ENCODE results near the gene SLC9A2. TPM values are rescaled to one million over a fixed set of nuclear protein-coding genes. Genes with fewer than 3 reads are reported as not detected.

The SLC9A2 gene
- total and polyA plus RNA-seq, 2 of the 13 experiments (the other 11 are each of a cell fraction or from before 2014, with no cell fraction given): 0.02 TPM; not detected in 1

DNA sequence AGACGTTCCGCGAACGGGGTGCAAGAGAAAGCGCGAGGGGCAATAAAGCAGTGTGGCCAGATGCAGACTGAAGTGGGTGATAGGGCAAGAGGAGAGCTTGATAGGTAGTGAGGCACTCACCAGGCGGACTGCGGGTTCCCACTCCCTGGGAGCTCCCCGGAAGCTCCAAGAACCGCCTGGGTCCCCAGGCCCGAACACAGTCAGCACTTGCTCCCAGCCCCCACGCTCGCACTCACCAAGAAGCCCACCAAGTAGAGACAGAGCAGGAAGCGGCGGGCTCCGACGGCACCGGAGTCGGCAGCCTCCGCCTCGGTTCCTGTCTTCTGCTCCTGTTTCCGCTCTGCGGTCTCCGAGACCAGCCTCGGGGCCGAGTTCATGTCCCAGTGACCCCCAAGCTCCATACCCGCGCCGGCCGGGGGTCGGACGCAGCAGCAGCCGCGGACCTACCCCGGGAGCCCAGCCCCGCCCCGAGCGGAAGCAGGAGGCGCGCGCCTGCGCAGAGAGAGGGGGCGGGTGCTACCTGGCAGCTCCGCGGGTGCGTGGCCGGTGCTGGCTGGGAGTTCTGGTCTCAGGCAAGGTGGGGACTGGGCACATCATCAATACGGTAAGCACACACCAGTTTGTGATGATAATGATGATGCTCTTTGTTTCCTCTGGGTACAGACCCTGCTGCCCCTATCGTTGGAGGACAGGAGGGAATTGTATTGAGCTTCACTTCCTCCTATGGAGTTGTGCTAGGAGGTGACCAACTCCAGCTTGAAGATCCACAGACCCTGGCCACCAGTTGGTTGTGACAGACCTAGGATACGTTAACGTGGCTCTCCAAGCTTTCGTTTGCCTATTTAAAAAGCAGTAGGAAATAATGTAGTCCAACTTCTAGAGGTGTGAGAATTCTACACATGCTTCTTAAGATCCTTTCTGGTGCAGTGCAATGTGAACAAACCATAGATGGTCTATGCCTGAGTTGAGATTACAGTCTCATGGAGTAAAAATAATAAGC is 117.4 kb downstream of the SLC9A2 start (continued):
- TF ChIP-seq, protein P1, sequence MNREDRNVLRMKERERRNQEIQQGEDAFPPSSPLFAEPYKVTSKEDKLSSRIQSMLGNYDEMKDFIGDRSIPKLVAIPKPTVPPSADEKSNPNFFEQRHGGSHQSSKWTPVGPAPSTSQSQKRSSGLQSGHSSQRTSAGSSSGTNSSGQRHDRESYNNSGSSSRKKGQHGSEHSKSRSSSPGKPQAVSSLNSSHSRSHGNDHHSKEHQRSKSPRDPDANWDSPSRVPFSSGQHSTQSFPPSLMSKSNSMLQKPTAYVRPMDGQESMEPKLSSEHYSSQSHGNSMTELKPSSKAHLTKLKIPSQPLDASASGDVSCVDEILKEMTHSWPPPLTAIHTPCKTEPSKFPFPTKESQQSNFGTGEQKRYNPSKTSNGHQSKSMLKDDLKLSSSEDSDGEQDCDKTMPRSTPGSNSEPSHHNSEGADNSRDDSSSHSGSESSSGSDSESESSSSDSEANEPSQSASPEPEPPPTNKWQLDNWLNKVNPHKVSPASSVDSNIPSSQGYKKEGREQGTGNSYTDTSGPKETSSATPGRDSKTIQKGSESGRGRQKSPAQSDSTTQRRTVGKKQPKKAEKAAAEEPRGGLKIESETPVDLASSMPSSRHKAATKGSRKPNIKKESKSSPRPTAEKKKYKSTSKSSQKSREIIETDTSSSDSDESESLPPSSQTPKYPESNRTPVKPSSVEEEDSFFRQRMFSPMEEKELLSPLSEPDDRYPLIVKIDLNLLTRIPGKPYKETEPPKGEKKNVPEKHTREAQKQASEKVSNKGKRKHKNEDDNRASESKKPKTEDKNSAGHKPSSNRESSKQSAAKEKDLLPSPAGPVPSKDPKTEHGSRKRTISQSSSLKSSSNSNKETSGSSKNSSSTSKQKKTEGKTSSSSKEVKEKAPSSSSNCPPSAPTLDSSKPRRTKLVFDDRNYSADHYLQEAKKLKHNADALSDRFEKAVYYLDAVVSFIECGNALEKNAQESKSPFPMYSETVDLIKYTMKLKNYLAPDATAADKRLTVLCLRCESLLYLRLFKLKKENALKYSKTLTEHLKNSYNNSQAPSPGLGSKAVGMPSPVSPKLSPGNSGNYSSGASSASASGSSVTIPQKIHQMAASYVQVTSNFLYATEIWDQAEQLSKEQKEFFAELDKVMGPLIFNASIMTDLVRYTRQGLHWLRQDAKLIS (CRISPR knock-in tag; IDR thresholded peaks at IDR 0.05): peak; percentile 43
- TF ChIP-seq ZNF768 (CRISPR knock-in tag; IDR thresholded peaks at IDR 0.05) (peak; percentile 50; the same call in 1 of the 2 replicates), E2F1 (CRISPR knock-in tag; IDR thresholded peaks at IDR 0.05) (0 out of 2 replicates have a peak, but pooled peaks have one; percentile 6), TOPORS (CRISPR knock-in tag; IDR thresholded peaks at IDR 0.05) (no peak; the same call in 1 of the 2 replicates), JARID2 (CRISPR knock-in tag; IDR thresholded peaks at IDR 0.05; ENCODE audit: insufficient replicate concordance) (no peak), POLR2A (IDR thresholded peaks at IDR 0.05; ENCODE audit: insufficient read depth in 1 of 2, low read depth in 2 of 2, low read length in 2 of 2) (peak; percentile 82 to 97), ZC3H13 (CRISPR knock-in tag; IDR thresholded peaks at IDR 0.05) (0 out of 2 replicates have a peak, but pooled peaks have one; percentile 32), ZMYM4 (CRISPR knock-in tag; IDR thresholded peaks at IDR 0.05) (peak; percentile 91), ARNTL (CRISPR knock-in tag; IDR thresholded peaks at IDR 0.05) (peak; percentile 47; the same call in 1 of the 2 replicates), XBP1 (CRISPR knock-in tag; IDR thresholded peaks at IDR 0.05) (no peak), NFYC (CRISPR knock-in tag; IDR thresholded peaks at IDR 0.05) (peak; percentile 44), ZNF350 (CRISPR knock-in tag; IDR thresholded peaks at IDR 0.05; ENCODE audit: borderline replicate concordance, low read depth) (peak; percentile 93), ARID5B (CRISPR knock-in tag; IDR thresholded peaks at IDR 0.05) (peak; percentile 32; the same call in 1 of the 2 replicates), SRY (CRISPR knock-in tag; IDR thresholded peaks at IDR 0.05) (peak; percentile 82; the same call in 1 of the 2 replicates), SIN3A (IDR thresholded peaks at IDR 0.05; ENCODE audit: borderline replicate concordance, low read depth, low read length) (peak; percentile 75; the same call in 1 of the 2 replicates)
- TF ChIP-seq, protein P2, sequence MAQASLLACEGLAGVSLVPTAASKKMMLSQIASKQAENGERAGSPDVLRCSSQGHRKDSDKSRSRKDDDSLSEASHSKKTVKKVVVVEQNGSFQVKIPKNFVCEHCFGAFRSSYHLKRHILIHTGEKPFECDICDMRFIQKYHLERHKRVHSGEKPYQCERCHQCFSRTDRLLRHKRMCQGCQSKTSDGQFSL (CRISPR knock-in tag; IDR thresholded peaks at IDR 0.05): no peak

Data from HepG2 (cell line).